Spleen (tissue), 11 donors: Measurements from ENCODE around the gene EPHX1. TPM values are rescaled to one million over a fixed set of nuclear protein-coding genes. Genes with fewer than 3 reads are reported as not detected.
A peak's percentile ranks its signal among the peaks of the same experiment; 100 is the strongest.
"Not testable (repeated sequence)": the region's sequence is repeated elsewhere in the genome, so short reads cannot be mapped to it uniquely, and the experiment has no call there.

Source experiments
- DNase-seq: peaks from one replicate; pipeline ENCODE4 v3.0.0-alpha.2; 2020
- H3K27ac ChIP-seq, 8 donors: fragments of 200-600 bp; sonication (generic) in 7 of 8; 1 replicate in 4 of 8; 2 replicates in 4 of 8; pipeline versions ENCODE4 v1.5.0 to v1.8.0; 2016 to 2021; ENCODE audit warnings: inconsistent platforms in 4 of 8, mild to moderate bottlenecking in 4 of 8, moderate library complexity in 1 of 8
- H3K27me3 ChIP-seq, 7 donors: fragments of 200-600 bp; sonication (generic) in 6 of 7; replicated peaks in 1 of 7; 1 replicate in 4 of 7; 2 replicates in 3 of 7; pipeline versions ENCODE4 v1.5.0 to v1.8.0; 2016 to 2021; ENCODE audit warnings: inconsistent platforms in 3 of 7, mild to moderate bottlenecking in 1 of 7
- H3K36me3 ChIP-seq, 6 donors: fragments of 200-600 bp; sonication (generic) in 5 of 6; 1 replicate in 4 of 6; 2 replicates in 2 of 6; pipeline versions ENCODE4 v1.5.0 to v1.8.0; 2016 to 2021; ENCODE audit warnings: inconsistent platforms in 2 of 6
- H3K4me1 ChIP-seq, 6 donors: fragments of 200-600 bp; sonication (generic) in 5 of 6; 1 replicate in 3 of 6; 2 replicates in 3 of 6; pipeline versions ENCODE4 v1.5.0 to v1.8.0; 2016 to 2021; ENCODE audit warnings: inconsistent platforms in 3 of 6
- H3K4me3 ChIP-seq, 8 donors: fragments of 200-600 bp; sonication (generic) in 7 of 8; 1 replicate in 4 of 8; 2 replicates in 4 of 8; pipeline versions ENCODE4 v1.5.0 to v1.8.0; 2016 to 2021; ENCODE audit warnings: inconsistent platforms in 4 of 8, mild to moderate bottlenecking in 4 of 8, moderate library complexity in 2 of 8
- H3K9me3 ChIP-seq, 8 donors: fragments of 200-600 bp; sonication (generic) in 7 of 8; 1 replicate in 4 of 8; 2 replicates in 4 of 8; pipeline versions ENCODE4 v1.5.0 to v1.8.0; 2016 to 2021; ENCODE audit warnings: inconsistent platforms in 4 of 8
- CTCF ChIP-seq, 11 experiments: fragments of 200-600 bp in 7 of 11; fragments of 450-650 bp in 4 of 11; sonication (generic) in 4 of 11; IDR thresholded peaks in 8 of 11; conservative IDR thresholded peaks in 3 of 11; 1 replicate in 7 of 11; 2 replicates in 4 of 11; pipeline versions ENCODE4 v1.4.0 to v1.8.0; 2016 to 2021; ENCODE audit warnings: antibody characterized with exemption in 11 of 11, inconsistent platforms in 4 of 11, mild to moderate bottlenecking in 1 of 11
- POLR2A ChIP-seq, 3 donors: fragments of 450-650 bp; IDR thresholded peaks; one replicate each; pipeline ENCODE4 v1.5.1; 2017; ENCODE audit warnings: antibody characterized with exemption in 3 of 3, mild to moderate bottlenecking in 1 of 3
- POLR2AphosphoS5 ChIP-seq, 3 donors: sonication (generic); formaldehyde crosslinking; IDR thresholded peaks; one replicate each; pipeline ENCODE4 v1.5.1; 2017; ENCODE audit warnings: antibody characterized with exemption in 3 of 3
- WGBS, 5 donors: extraction: QIAGEN DNeasy Blood & Tissue Kit in 3 of 5; methylation state at CpG; one replicate each; pipeline versions ENCODE4 v1.1.5 to v1.1.7; 2013 to 2018; 5-methylcytosine and 5-hydroxymethylcytosine counted together
- intact Hi-C: fragments of 100-400 bp; cut with DNase I; formaldehyde crosslinking; loops from one replicate; pipeline ENCODE4 v1.15.0; 2023; ENCODE audit warnings: low total_unique reads
- polyA plus RNA-seq, 3 donors: library from polyadenylated mRNA; stranded (reverse); fragments of 200-250 nt; gene quantifications; one replicate each; pipeline ENCODE4 v1.2.1, GENCODE V29; 2013
- total RNA-seq, 7 donors: library from RNA; depleted of rRNA in 3 of 7; stranded (reverse); fragments of >200 nt in 3 of 7; fragmentation: NEBNext Ultra II Directional in 4 of 7; extraction: Animal tissue kit (Norgen Biotek cat#: 25700) in 4 of 7; gene quantifications; one replicate each; pipeline versions ENCODE4 v1.1.0 to v1.2.1, GENCODE V29; 2016 to 2021
- donor health status: healthy with polysubstance abuse.
- donor health status: DM: no; HTN: no; CAD: no; lungs with moderate emphysema.
- donor health status: DM: no; HTN: no; CAD: no.
- donor health status: Bipolar disorder and iron deficiency.
- donor health status: healthy.
- donor health status: DM: no; HTN: no; CAD: no.
- donor health status: DM: yes; HTN: yes; CAD: no.

Gene EPHX1
- total and polyA plus RNA-seq, 10 donors, result 3.9 to 92.8 (median 43.9) TPM

DNA sequence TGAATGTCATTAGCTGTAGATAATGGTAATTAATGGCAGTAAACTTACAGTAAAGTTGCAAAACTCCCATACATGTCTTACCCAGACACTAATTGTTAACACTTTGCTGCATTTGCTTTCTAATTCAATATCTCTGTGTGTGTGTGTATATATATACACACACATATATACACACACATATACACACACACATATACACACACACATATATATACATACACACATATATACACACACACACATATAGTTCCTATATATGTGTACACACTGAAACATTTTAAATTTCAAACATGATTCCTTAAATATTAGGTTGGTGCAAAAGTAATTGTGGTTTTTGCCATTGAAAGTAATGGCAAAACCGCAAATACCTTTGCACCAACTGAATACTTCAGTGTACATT lies 3.7 kb upstream of the EPHX1 start:
- intact Hi-C loops, result no loop called here

DNA sequence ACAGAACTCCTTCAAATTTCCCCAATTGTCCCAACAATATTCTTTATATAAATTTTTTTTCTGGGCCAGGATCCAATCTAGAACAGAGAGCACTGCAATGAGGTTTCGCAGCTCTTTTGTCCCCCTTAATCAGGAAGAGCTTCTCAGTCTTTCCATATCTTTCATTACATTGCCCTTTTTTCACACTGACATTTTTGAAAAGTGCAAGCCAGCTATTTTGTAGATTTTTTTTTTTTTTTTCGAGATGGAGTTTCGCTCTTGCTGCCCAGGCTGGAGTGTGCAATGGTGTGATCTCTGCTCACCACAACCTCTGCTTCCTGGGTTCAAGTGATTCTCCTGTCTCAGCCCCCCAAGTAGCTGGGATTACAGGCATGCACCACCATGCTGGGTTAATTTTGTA lies 3.2 kb upstream of the EPHX1 start:
- H3K36me3 ChIP-seq, DNase-seq, intact Hi-C loops, H3K9me3 ChIP-seq, H3K4me3 ChIP-seq, H3K27ac ChIP-seq: not testable (repeated sequence)
- peaks cover 0 to 15% (median 0%) of the 10 kb centered on the region in 7 donors for H3K27me3 ChIP-seq
- 86 to 97% (median 94%) methylated on average over 3 of the region's 3 CpGs for WGBS, 5 donors
- H3K4me1 ChIP-seq, result peaks cover 0 to 32% (median 17%) of the 10 kb centered on the region in 6 donors

More for the DNA sequence above, 3.7 kb upstream of the EPHX1 start:
- WGBS, 5 donors, result 94 to 100% (median 98%) methylated on average over 1 of the region's 1 CpG
- H3K4me1 ChIP-seq, result peaks cover 0 to 27% (median 14%) of the 10 kb centered on the region in 6 donors
- no peak for DNase-seq
- no peaks in the 10 kb centered on the region for H3K36me3 ChIP-seq
- TF ChIP-seq POLR2AphosphoS5 (IDR thresholded peaks at IDR 0.05) (no peak), CTCF (IDR thresholded peaks at IDR 0.05 in 8 of 11, conservative IDR thresholded peaks at IDR 0.05 in 3 of 11) (no peak), POLR2A (IDR thresholded peaks at IDR 0.05) (no peak)
- H3K27me3 ChIP-seq, result peaks cover 0 to 15% (median 0%) of the 10 kb centered on the region in 7 donors
- no peak overlapping the region for H3K4me3 ChIP-seq
- H3K27ac ChIP-seq, result no peak overlapping the region
- no peaks in the 10 kb centered on the region for H3K9me3 ChIP-seq

DNA sequence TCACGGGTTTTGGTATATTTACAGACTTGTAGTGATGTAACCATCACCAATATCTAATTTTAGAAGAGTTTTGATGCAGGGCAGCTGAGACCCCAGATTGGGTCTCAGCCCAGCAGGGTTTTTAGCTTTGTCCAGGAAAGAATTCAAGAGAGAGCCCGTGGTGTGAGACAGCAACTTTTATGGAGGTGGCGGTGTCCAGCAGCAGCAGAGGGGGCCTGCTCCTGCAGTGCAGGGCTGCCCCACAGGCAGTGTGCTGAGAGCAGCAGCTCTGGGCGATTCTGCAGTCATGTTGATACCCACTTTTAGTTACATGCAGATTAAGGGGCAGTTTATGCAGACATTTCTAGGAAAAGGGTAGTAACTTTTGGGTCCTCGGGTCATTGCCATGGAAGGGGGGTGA lies 1.8 kb upstream of the EPHX1 start:
- peaks cover 5 to 46% (median 30%) of the 10 kb centered on the region in 6 donors for H3K4me1 ChIP-seq
- no peak overlapping the region for H3K4me3 ChIP-seq
- no peak overlapping the region for H3K27ac ChIP-seq
- TF ChIP-seq POLR2AphosphoS5 (IDR thresholded peaks at IDR 0.05), result no peak
- TF ChIP-seq CTCF (IDR thresholded peaks at IDR 0.05 in 8 of 11, conservative IDR thresholded peaks at IDR 0.05 in 3 of 11), result no peak
- no peaks in the 10 kb centered on the region for H3K9me3 ChIP-seq
- H3K36me3 ChIP-seq, result no peaks in the 10 kb centered on the region
- peaks cover 0 to 15% (median 0%) of the 10 kb centered on the region in 7 donors for H3K27me3 ChIP-seq
- DNase-seq, result no peak
- intact Hi-C loops, result no loop called here
- WGBS, 5 donors, result 77 to 90% (median 85%) methylated on average over 5 of the region's 5 CpGs

GRCh38 chr1:225810579-225811538 lies 935 bp downstream of the EPHX1 start:
- H3K27me3 ChIP-seq, result peaks cover 0 to 15% (median 0%) of the 10 kb centered on the region in 7 donors
- H3K4me3 ChIP-seq, result peak overlapping the region; percentile 46 to 85 (median 58)
- peaks cover 23 to 66% (median 55%) of the 10 kb centered on the region in 6 donors for H3K4me1 ChIP-seq
- DNase-seq, H3K36me3 ChIP-seq, intact Hi-C loops, H3K9me3 ChIP-seq: not testable (repeated sequence)
- 20 to 28% (median 23%) methylated on average over 28 to 29 of the region's 29 CpGs for WGBS, 5 donors
- TF ChIP-seq POLR2AphosphoS5 (IDR thresholded peaks at IDR 0.05), result peak in 1 of 3 donors; percentile 33
- peak overlapping the region in 7 of 8 donors; percentile 58 to 90 (median 83) for H3K27ac ChIP-seq
